HepG2 (cell line): Measurements from ENCODE around the gene LMBRD2. TPM values are rescaled to one million over a fixed set of nuclear protein-coding genes. Genes with fewer than 3 reads are reported as not detected.

Experiments
- AHR ChIP-seq: IDR thresholded peaks from 2 replicates; pipeline ENCODE4 v1.6.1; 2018; ENCODE audit warnings: missing genetic modification reagents, missing compliant biosample characterization
- ARHGAP35 ChIP-seq: sonication (generic); formaldehyde crosslinking; IDR thresholded peaks from 2 replicates; pipeline ENCODE4 v1.9.0; 2022; ENCODE audit warnings: mild to moderate bottlenecking, inconsistent platforms, moderate library complexity, missing genetic modification reagents, borderline replicate concordance
- ELF3 ChIP-seq: IDR thresholded peaks from 2 replicates; pipeline ENCODE4 v1.6.1; 2016; ENCODE audit warnings: missing genetic modification reagents, missing compliant biosample characterization
- GATA4 ChIP-seq: sonication (generic); IDR thresholded peaks from 2 replicates; pipeline ENCODE4 v1.6.1; 2016; ENCODE audit warnings: antibody characterized with exemption, low read depth, borderline replicate concordance
- GMEB2 ChIP-seq: IDR thresholded peaks from 2 replicates; pipeline ENCODE4 v1.6.1; 2016; ENCODE audit warnings: missing biosample characterization, missing genetic modification reagents, low read depth
- ZHX2 ChIP-seq, 2 experiments: sonication (generic) in 1 of 2; formaldehyde crosslinking in 1 of 2; IDR thresholded peaks; 2 replicates each; pipeline versions ENCODE4 v1.6.1 to v1.9.0; 2014 to 2022; ENCODE audit warnings: antibody characterized with exemption in 1 of 2, borderline replicate concordance in 1 of 2, inconsistent platforms in 1 of 2, low read depth in 1 of 2, missing genetic modification reagents in 1 of 2
- ZMYM3 ChIP-seq: sonication (generic); formaldehyde crosslinking; IDR thresholded peaks from 2 replicates; pipeline ENCODE4 v1.5.1; 2020; ENCODE audit warnings: mild to moderate bottlenecking, missing genetic modification reagents
- ZNF33A ChIP-seq: sonication (generic); formaldehyde crosslinking; IDR thresholded peaks from 2 replicates; pipeline ENCODE4 v1.5.1; 2020; ENCODE audit warnings: missing genetic modification reagents, mild to moderate bottlenecking, moderate library complexity, borderline replicate concordance
- ZNF350 ChIP-seq: sonication (generic); formaldehyde crosslinking; IDR thresholded peaks from 2 replicates; pipeline ENCODE4 v1.4.0; 2020; ENCODE audit warnings: mild to moderate bottlenecking, low read depth, missing genetic modification reagents, borderline replicate concordance
- ZNF44 ChIP-seq: sonication (generic); formaldehyde crosslinking; IDR thresholded peaks from 2 replicates; pipeline ENCODE4 v1.5.1; 2020; ENCODE audit warnings: mild to moderate bottlenecking, missing genetic modification reagents
- ZNF713 ChIP-seq: sonication (generic); formaldehyde crosslinking; IDR thresholded peaks from 2 replicates; pipeline ENCODE4 v1.4.0; 2020; ENCODE audit warnings: mild to moderate bottlenecking, missing genetic modification reagents
- ZNF776 ChIP-seq: sonication (generic); formaldehyde crosslinking; IDR thresholded peaks from 2 replicates; pipeline ENCODE4 v1.4.0; 2020; ENCODE audit warnings: mild to moderate bottlenecking, missing genetic modification reagents
- ZNF792 ChIP-seq: IDR thresholded peaks from 2 replicates; pipeline ENCODE4 v1.6.1; 2016
- polyA plus RNA-seq, 8 experiments: library from polyadenylated mRNA; depleted of rRNA in 3 of 8; stranded (reverse) in 7 of 8; unstranded in 1 of 8; fragments of >200 nt; fragmentation: Illumina TruSeq in 4 of 8; extraction: Trizol in 4 of 8; gene quantifications; 2 replicates each; pipeline versions ENCODE4 v1.2.1 to v1.2.3, GENCODE V29; 2011 to 2016; ENCODE audit warnings: low read depth in 4 of 8, missing spikeins in 1 of 8, mixed read lengths in 1 of 8; ENCODE audit not compliant: insufficient read depth in 1 of 8
- total RNA-seq, 5 experiments: library from RNA; depleted of rRNA; stranded (reverse); fragments of >200 nt; fragmentation: Illumina TruSeq; extraction: Trizol; gene quantifications; 2 replicates each; pipeline ENCODE4 v1.2.3, GENCODE V29; 2016; ENCODE audit warnings: low read depth in 1 of 5
- TF ChIP-seq, protein P1 (sequence below): sonication (generic); formaldehyde crosslinking; IDR thresholded peaks from 2 replicates; pipeline ENCODE4 v1.4.0; 2020; ENCODE audit warnings: mild to moderate bottlenecking, missing genetic modification reagents
- TF ChIP-seq, protein P2 (sequence below): sonication (generic); formaldehyde crosslinking; IDR thresholded peaks from 2 replicates; pipeline ENCODE4 v1.4.0; 2020; ENCODE audit warnings: missing genetic modification reagents

The LMBRD2 gene
- total and polyA plus RNA-seq, 2 of the 13 experiments (the other 11 are each of a cell fraction or from before 2014, with no cell fraction given): 2.0 to 4.7 TPM

GRCh38 chr5:36079200-36079781, 72.4 kb downstream of the LMBRD2 start (continued):
- TF ChIP-seq ELF3 (CRISPR knock-in tag) (0 out of 2 replicates have a peak, but pooled peaks have one; percentile 20), GMEB2 (no peak), ZNF350 (CRISPR knock-in tag) (no peak), ZNF792 (peak; percentile 99), ZNF44 (CRISPR knock-in tag) (no peak), ZHX2 (IDR thresholded peaks at IDR 0.05; ENCODE audit: low read depth) (no peak), ZHX2 (CRISPR knock-in tag; IDR thresholded peaks at IDR 0.05; ENCODE audit: borderline replicate concordance) (no peak), AHR (CRISPR knock-in tag) (no peak), ZNF33A (no peak), GATA4 (no peak), ZNF776 (CRISPR knock-in tag) (no peak), ARHGAP35 (no peak), ZNF713 (CRISPR knock-in tag) (no peak), ZMYM3 (no peak)
- TF ChIP-seq, protein P1, sequence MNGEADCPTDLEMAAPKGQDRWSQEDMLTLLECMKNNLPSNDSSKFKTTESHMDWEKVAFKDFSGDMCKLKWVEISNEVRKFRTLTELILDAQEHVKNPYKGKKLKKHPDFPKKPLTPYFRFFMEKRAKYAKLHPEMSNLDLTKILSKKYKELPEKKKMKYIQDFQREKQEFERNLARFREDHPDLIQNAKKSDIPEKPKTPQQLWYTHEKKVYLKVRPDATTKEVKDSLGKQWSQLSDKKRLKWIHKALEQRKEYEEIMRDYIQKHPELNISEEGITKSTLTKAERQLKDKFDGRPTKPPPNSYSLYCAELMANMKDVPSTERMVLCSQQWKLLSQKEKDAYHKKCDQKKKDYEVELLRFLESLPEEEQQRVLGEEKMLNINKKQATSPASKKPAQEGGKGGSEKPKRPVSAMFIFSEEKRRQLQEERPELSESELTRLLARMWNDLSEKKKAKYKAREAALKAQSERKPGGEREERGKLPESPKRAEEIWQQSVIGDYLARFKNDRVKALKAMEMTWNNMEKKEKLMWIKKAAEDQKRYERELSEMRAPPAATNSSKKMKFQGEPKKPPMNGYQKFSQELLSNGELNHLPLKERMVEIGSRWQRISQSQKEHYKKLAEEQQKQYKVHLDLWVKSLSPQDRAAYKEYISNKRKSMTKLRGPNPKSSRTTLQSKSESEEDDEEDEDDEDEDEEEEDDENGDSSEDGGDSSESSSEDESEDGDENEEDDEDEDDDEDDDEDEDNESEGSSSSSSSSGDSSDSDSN (CRISPR knock-in tag): no peak
- TF ChIP-seq, protein P2, sequence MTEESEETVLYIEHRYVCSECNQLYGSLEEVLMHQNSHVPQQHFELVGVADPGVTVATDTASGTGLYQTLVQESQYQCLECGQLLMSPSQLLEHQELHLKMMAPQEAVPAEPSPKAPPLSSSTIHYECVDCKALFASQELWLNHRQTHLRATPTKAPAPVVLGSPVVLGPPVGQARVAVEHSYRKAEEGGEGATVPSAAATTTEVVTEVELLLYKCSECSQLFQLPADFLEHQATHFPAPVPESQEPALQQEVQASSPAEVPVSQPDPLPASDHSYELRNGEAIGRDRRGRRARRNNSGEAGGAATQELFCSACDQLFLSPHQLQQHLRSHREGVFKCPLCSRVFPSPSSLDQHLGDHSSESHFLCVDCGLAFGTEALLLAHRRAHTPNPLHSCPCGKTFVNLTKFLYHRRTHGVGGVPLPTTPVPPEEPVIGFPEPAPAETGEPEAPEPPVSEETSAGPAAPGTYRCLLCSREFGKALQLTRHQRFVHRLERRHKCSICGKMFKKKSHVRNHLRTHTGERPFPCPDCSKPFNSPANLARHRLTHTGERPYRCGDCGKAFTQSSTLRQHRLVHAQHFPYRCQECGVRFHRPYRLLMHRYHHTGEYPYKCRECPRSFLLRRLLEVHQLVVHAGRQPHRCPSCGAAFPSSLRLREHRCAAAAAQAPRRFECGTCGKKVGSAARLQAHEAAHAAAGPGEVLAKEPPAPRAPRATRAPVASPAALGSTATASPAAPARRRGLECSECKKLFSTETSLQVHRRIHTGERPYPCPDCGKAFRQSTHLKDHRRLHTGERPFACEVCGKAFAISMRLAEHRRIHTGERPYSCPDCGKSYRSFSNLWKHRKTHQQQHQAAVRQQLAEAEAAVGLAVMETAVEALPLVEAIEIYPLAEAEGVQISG (CRISPR knock-in tag): 0 out of 2 replicates have a peak, but pooled peaks have one; percentile 18
